ENCODE measurements around the gene NCAPG2.

Gene NCAPG2

GRCh38 chr7:158704524-158705233 is at the start of gene NCAPG2:
TSS of gene NCAPG2 (minus strand) at chr7:158704804. CDS start at chr7:158701899, 2,905 bp downstream.
- peak; percentile 98 for DNase-seq

GRCh38 chr7:158753900-158754299 is 49.3 kb upstream of the NCAPG2 start:
- DNase-seq, result no peak

- DNase-seq, result no peak
Measured at GRCh38 chr7:158751751-158752150, 47.1 kb upstream of the NCAPG2 start.

GRCh38 chr7:158751199-158751598 is 46.6 kb upstream of the NCAPG2 start:
- no peak for DNase-seq

- no peak for DNase-seq
Measured at GRCh38 chr7:158750702-158751101, 46.1 kb upstream of the NCAPG2 start.

GRCh38 chr7:158749396-158749795 is 44.8 kb upstream of the NCAPG2 start:
- no peak for DNase-seq

GRCh38 chr7:158748335-158748734 is 43.7 kb upstream of the NCAPG2 start:
- no peak for DNase-seq

GRCh38 chr7:158747408-158747807 is 42.8 kb upstream of the NCAPG2 start:
- no peak for DNase-seq

- no peak for DNase-seq
Measured at GRCh38 chr7:158746957-158747356, 42.4 kb upstream of the NCAPG2 start.

GRCh38 chr7:158745057-158745715 is 40.6 kb upstream of the NCAPG2 start:
- no peak for DNase-seq

- no peak for DNase-seq
Measured at GRCh38 chr7:158744070-158744469, 39.5 kb upstream of the NCAPG2 start.

GRCh38 chr7:158743219-158743618 is 38.6 kb upstream of the NCAPG2 start:
- no peak for DNase-seq

- DNase-seq, result no peak
Measured at GRCh38 chr7:158742065-158742821, 37.6 kb upstream of the NCAPG2 start.

GRCh38 chr7:158741294-158741666 is 36.7 kb upstream of the NCAPG2 start:
- no peak for DNase-seq

GRCh38 chr7:158740657-158741293 is 36.2 kb upstream of the NCAPG2 start:
- DNase-seq, result no peak

GRCh38 chr7:158740013-158740656 is 35.5 kb upstream of the NCAPG2 start:
- no peak for DNase-seq

GRCh38 chr7:158738841-158739240 is 34.2 kb upstream of the NCAPG2 start:
- no peak for DNase-seq

- DNase-seq, result no peak
Measured at GRCh38 chr7:158737064-158737695, 32.6 kb upstream of the NCAPG2 start.

- no peak for DNase-seq
Measured at GRCh38 chr7:158735935-158736334, 31.3 kb upstream of the NCAPG2 start.

- DNase-seq, result no peak
Measured at GRCh38 chr7:158734861-158735260, 30.3 kb upstream of the NCAPG2 start.

GRCh38 chr7:158733775-158734494 is 29.3 kb upstream of the NCAPG2 start:
- DNase-seq, result no peak

GRCh38 chr7:158733220-158733519 is 28.6 kb upstream of the NCAPG2 start:
- DNase-seq, result no peak
